GM19099 (cell line): ENCODE results near the gene PRKG1.

ENCODE experiments used
- POLR2A ChIP-seq: IDR thresholded peaks from 3 replicates; pipeline ENCODE4 v1.6.1; 2011; ENCODE audit warnings: low read depth; ENCODE audit not compliant: insufficient read length; ENCODE audit errors: extremely low read depth

The PRKG1 gene

GRCh38 chr10:52187521-52188258, 1113.4 kb downstream of the PRKG1 start:
- no peak for TF ChIP-seq POLR2A

- no peak for TF ChIP-seq POLR2A
These were observed 1116.8 kb downstream of the PRKG1 start for GRCh38 chr10:52191049-52191448.

GRCh38 chr10:52194191-52194590, 1119.9 kb downstream of the PRKG1 start:
- TF ChIP-seq POLR2A = no peak

- TF ChIP-seq POLR2A = no peak
These were observed 1120.4 kb downstream of the PRKG1 start for GRCh38 chr10:52194716-52195115.

- no peak for TF ChIP-seq POLR2A
These were observed 1122.8 kb downstream of the PRKG1 start for GRCh38 chr10:52197098-52197497.

GRCh38 chr10:52198540-52198939, 1124.3 kb downstream of the PRKG1 start:
- TF ChIP-seq POLR2A = no peak

GRCh38 chr10:52208365-52208764, 1134.1 kb downstream of the PRKG1 start:
- TF ChIP-seq POLR2A = no peak

- no peak for TF ChIP-seq POLR2A
These were observed 1135.9 kb downstream of the PRKG1 start for GRCh38 chr10:52210161-52210560.

GRCh38 chr10:52212062-52212461, 1137.8 kb downstream of the PRKG1 start:
- no peak for TF ChIP-seq POLR2A

GRCh38 chr10:52212802-52213201, 1138.5 kb downstream of the PRKG1 start:
- no peak for TF ChIP-seq POLR2A

GRCh38 chr10:52213321-52213752, 1139.0 kb downstream of the PRKG1 start:
- TF ChIP-seq POLR2A = no peak

GRCh38 chr10:52215745-52216361, 1141.6 kb downstream of the PRKG1 start:
- TF ChIP-seq POLR2A = no peak

GRCh38 chr10:52216852-52217251, 1142.6 kb downstream of the PRKG1 start:
- no peak for TF ChIP-seq POLR2A

- no peak for TF ChIP-seq POLR2A
These were observed 1143.2 kb downstream of the PRKG1 start for GRCh38 chr10:52217531-52217930.

GRCh38 chr10:52220947-52221346, 1146.7 kb downstream of the PRKG1 start:
- TF ChIP-seq POLR2A = no peak

- TF ChIP-seq POLR2A = no peak
These were observed 1147.6 kb downstream of the PRKG1 start for GRCh38 chr10:52221923-52222322.

- TF ChIP-seq POLR2A = no peak
These were observed 1152.0 kb downstream of the PRKG1 start for GRCh38 chr10:52226197-52226847.

GRCh38 chr10:52228556-52228955, 1154.3 kb downstream of the PRKG1 start:
- TF ChIP-seq POLR2A = no peak
